Panc1 (cell line): ENCODE results near the gene IFNA10. TPM values are rescaled to one million over a fixed set of nuclear protein-coding genes. Genes with fewer than 3 reads are reported as not detected.
"Not testable (repeated sequence)": the region's sequence is repeated elsewhere in the genome, so short reads cannot be mapped to it uniquely, and the experiment has no call there.

Experiments
- ATAC-seq: fragments of 200-7000 bp; cut with Tn5 transposase; 2 replicates; pipeline ENCODE4 v1.9.1; 2020; ENCODE audit warnings: mild to moderate bottlenecking, moderate library complexity
- BruUV-seq: library from RNA; stranded (reverse); fragments of 400-500 nt; replicated peaks from 2 replicates; lab custom pipeline; 2021; lab: Mats Ljungman, UMichigan
- CTCF ChIA-PET: fragments of 300-600 bp; sonication (Branson Sonifier 250); formaldehyde crosslinking; loops from one replicate; lab custom pipeline; 2022; ENCODE audit warnings: antibody characterized with exemption; lab: Charles Lee
- POLR2A ChIA-PET: fragments of 300-600 bp; sonication (Branson Sonifier 250); formaldehyde crosslinking; loops from one replicate; lab custom pipeline; 2022; ENCODE audit warnings: antibody characterized with exemption; lab: Charles Lee
- DNase-seq: peaks from one replicate; pipeline ENCODE4 v3.0.0-alpha.2; 2010; ENCODE audit warnings: low read depth, low spot score
- H3K27ac ChIP-seq: 2 replicates; pipeline ENCODE4 v1.5.1; 2011; ENCODE audit warnings: mild to moderate bottlenecking, low read length, inconsistent platforms
- H3K27me3 ChIP-seq: fragments of 200-500 bp; sonication (Bioruptor generic); 2 replicates; pipeline ENCODE4 v1.6.0; 2014; ENCODE audit warnings: low read length, inconsistent platforms; ENCODE audit not compliant: control insufficient read depth, insufficient read depth
- H3K36me3 ChIP-seq: fragments of 200-500 bp; sonication (Bioruptor generic); 2 replicates; pipeline ENCODE4 v1.5.1; 2014; ENCODE audit warnings: inconsistent platforms, mild to moderate bottlenecking, low read length, moderate library complexity; ENCODE audit not compliant: control insufficient read depth, insufficient read depth
- H3K4me1 ChIP-seq: 2 replicates; pipeline ENCODE4 v1.5.1; 2011; ENCODE audit warnings: inconsistent platforms, mild to moderate bottlenecking, low read length, moderate library complexity; ENCODE audit not compliant: control insufficient read depth, insufficient read depth
- H3K4me3 ChIP-seq, 2 experiments: 2 replicates each; pipeline ENCODE4 v1.5.1; 2011 to 2012; ENCODE audit warnings: low read depth in 2 of 2, low read length in 2 of 2, mild to moderate bottlenecking in 2 of 2, inconsistent platforms in 1 of 2, moderate library complexity in 1 of 2
- H3K9me3 ChIP-seq: fragments of 200-500 bp; sonication (Bioruptor generic); 2 replicates; pipeline ENCODE4 v1.5.1; 2014; ENCODE audit warnings: low read depth, mild to moderate bottlenecking, inconsistent platforms, low read length, moderate library complexity; ENCODE audit not compliant: control insufficient read depth, insufficient read depth
- POLR2AphosphoS5 ChIP-seq: IDR thresholded peaks from 2 replicates; pipeline ENCODE4 v1.6.1; 2012; ENCODE audit warnings: mild to moderate bottlenecking, low read depth, low read length, moderate library complexity
- SIN3A ChIP-seq: IDR thresholded peaks from 2 replicates; pipeline ENCODE4 v1.6.1; 2012; ENCODE audit warnings: low read depth, mild to moderate bottlenecking, low read length, moderate library complexity, borderline replicate concordance; ENCODE audit not compliant: insufficient read depth
- TCF7L2 ChIP-seq: IDR thresholded peaks from 2 replicates; pipeline ENCODE4 v1.6.1; 2011; ENCODE audit warnings: mild to moderate bottlenecking, low read depth, low read length, inconsistent platforms
- in situ Hi-C: cut with HindIII; loops from 2 replicates; pipeline ENCODE4 v1.10.0; 2016; ENCODE audit warnings: low sequenced_read_pairs, low pct_unique_long_range_greater_than_20kb
- intact Hi-C: fragments of 100-400 bp; cut with micrococcal nuclease; formaldehyde crosslinking; loops from one replicate; pipeline ENCODE4 v1.10.0; 2022; ENCODE audit not compliant: unreplicated experiment
- total RNA-seq: library from RNA; stranded (reverse); gene quantifications from one replicate; pipeline ENCODE4 v1.2.1, GENCODE V29; 2021; ENCODE audit not compliant: unreplicated experiment
- TF ChIP-seq, protein P1 (sequence below): fragments of 450-650 bp; IDR thresholded peaks from 2 replicates; pipeline ENCODE4 v1.5.1; 2017; ENCODE audit warnings: mild to moderate bottlenecking
- TF ChIP-seq, protein P2 (sequence below), 2 experiments: IDR thresholded peaks; 2 replicates each; pipeline ENCODE4 v1.6.1; 2011 to 2012; ENCODE audit warnings: low read depth in 2 of 2, control low read depth in 1 of 2, low read length in 1 of 2, mild to moderate bottlenecking in 1 of 2, moderate library complexity in 1 of 2; ENCODE audit not compliant: insufficient read depth in 1 of 2

The IFNA10 gene
- total RNA-seq, 1 experiment from 2014 or later = not detected

DNA sequence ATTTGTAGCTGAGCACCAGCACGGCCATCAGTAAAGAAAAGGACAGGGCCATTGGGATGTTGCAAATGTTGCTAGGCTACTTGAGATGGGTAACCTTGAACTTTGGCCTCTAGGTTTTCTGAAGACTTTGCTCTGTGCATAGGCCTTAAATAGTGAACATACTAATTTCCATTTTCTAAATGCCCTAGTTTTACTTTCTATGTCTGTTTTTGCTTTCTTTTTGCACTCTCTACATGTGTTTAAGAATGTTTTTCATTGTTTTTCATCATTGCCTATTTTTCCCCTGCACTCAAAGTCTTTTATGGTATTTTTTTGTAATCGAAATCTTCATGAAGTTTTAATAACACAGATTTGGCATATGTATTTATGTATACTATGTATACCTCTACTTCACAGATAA is 21.2 kb upstream of the IFNA10 start, which contains the start of gene IFNA17:
Gene IFNA17 (minus strand): TSS at position 101 of the 400 bp plus-strand sequence. CDS start 49 bp downstream, at position 52.
- no TSS peak for BruUV-seq
- Histone ChIP-seq H3K27ac (no peak within 1 kb of the TSS), H3K4me3 (no peak within 1 kb of the TSS), H3K4me1 (no peaks in the 10 kb centered on the region), H3K9me3 (no peaks in the 10 kb centered on the region), H3K27me3 (no peaks in the 10 kb centered on the region), H3K36me3 (no peaks in the 10 kb centered on the region)
- POLR2A ChIA-PET = no interaction called here
- TF ChIP-seq POLR2AphosphoS5 (no peak), SIN3A (no peak), TCF7L2 (no peak)
- TF ChIP-seq, protein P1, sequence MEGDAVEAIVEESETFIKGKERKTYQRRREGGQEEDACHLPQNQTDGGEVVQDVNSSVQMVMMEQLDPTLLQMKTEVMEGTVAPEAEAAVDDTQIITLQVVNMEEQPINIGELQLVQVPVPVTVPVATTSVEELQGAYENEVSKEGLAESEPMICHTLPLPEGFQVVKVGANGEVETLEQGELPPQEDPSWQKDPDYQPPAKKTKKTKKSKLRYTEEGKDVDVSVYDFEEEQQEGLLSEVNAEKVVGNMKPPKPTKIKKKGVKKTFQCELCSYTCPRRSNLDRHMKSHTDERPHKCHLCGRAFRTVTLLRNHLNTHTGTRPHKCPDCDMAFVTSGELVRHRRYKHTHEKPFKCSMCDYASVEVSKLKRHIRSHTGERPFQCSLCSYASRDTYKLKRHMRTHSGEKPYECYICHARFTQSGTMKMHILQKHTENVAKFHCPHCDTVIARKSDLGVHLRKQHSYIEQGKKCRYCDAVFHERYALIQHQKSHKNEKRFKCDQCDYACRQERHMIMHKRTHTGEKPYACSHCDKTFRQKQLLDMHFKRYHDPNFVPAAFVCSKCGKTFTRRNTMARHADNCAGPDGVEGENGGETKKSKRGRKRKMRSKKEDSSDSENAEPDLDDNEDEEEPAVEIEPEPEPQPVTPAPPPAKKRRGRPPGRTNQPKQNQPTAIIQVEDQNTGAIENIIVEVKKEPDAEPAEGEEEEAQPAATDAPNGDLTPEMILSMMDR = no peak
- TF ChIP-seq, protein P2, sequence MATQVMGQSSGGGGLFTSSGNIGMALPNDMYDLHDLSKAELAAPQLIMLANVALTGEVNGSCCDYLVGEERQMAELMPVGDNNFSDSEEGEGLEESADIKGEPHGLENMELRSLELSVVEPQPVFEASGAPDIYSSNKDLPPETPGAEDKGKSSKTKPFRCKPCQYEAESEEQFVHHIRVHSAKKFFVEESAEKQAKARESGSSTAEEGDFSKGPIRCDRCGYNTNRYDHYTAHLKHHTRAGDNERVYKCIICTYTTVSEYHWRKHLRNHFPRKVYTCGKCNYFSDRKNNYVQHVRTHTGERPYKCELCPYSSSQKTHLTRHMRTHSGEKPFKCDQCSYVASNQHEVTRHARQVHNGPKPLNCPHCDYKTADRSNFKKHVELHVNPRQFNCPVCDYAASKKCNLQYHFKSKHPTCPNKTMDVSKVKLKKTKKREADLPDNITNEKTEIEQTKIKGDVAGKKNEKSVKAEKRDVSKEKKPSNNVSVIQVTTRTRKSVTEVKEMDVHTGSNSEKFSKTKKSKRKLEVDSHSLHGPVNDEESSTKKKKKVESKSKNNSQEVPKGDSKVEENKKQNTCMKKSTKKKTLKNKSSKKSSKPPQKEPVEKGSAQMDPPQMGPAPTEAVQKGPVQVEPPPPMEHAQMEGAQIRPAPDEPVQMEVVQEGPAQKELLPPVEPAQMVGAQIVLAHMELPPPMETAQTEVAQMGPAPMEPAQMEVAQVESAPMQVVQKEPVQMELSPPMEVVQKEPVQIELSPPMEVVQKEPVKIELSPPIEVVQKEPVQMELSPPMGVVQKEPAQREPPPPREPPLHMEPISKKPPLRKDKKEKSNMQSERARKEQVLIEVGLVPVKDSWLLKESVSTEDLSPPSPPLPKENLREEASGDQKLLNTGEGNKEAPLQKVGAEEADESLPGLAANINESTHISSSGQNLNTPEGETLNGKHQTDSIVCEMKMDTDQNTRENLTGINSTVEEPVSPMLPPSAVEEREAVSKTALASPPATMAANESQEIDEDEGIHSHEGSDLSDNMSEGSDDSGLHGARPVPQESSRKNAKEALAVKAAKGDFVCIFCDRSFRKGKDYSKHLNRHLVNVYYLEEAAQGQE (IDR thresholded peaks at IDR 0.05; ENCODE audit: insufficient read depth in 1 of 2, low read depth in 2 of 2, low read length in 1 of 2) = no peak
- ATAC-seq (no peak), DNase-seq (no peak)
- in situ Hi-C loops = no loop called here
- CTCF ChIA-PET = no interaction called here
- intact Hi-C loops = no loop called here

DNA sequence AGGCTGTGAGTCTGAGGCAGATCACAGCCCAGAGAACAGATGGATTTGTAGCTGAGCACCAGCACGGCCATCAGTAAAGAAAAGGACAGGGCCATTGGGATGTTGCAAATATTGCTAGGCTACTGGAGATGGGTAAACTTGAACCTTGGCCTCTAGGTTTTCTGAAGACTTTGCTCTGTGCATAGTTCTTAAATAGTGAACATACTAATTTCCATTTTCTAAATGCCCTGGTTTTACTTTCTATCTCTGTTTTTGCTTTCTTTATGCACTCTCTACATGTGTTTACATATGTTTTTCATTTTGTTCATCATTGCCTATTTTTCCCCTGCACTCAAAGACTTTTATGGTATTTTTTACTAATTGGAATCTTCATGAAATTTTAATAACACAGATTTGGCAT is 10.3 kb upstream of the IFNA10 start, which contains the start of gene IFNA16:
Gene IFNA16 (minus strand): TSS at position 101 of the 400 bp plus-strand sequence. CDS start 6 bp downstream, at position 95.
- DNase-seq, ATAC-seq, intact Hi-C loops, POLR2A ChIA-PET, H3K27me3 ChIP-seq, H3K4me1 ChIP-seq, CTCF ChIA-PET, H3K4me3 ChIP-seq, in situ Hi-C loops, H3K36me3 ChIP-seq, BruUV-seq, H3K27ac ChIP-seq, H3K9me3 ChIP-seq: not testable (repeated sequence)

DNA sequence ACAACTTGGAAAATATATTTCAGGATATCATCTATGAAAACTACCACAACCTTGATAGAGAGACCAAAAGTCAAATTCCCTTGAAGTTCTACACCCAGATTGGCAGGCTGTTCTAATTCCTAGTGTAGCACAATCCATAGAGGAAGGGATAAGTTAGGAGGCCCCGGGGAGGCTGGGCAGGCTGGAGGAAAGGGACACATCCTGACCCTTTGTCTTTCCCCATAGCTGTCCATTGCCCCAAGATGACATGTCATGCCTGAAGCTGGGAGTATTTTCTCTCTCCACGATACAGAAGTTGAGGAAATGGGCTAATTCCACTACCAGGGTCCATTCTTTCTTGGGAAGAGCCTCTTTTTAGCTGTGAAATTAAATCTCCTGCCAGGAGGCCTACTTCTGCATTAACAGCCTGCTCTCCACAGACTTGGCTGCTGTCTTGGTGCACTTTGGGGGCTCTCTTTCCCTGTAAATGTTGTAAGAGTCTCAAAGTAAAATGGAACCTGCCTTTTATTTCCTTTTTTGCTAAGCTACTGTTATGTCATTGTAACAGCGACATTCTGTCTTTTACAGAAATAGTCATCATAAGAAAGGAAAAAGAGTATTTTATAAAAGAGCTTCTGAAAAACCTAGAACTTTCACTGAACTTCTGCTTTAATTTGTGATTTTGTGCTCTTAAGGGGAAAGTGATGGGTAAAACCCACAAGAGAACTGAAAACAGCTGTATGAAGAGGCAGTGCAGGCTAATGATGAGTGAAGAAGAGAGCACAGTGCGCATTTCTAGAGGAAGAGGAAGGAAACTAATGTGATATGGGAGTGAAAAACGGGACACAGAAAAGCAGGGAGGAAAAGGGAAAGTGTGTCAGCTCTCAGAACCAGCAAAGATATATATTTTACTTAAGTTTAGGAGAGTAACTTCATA is 6.7 kb upstream of the IFNA10 start:
- ATAC-seq, POLR2A ChIA-PET, BruUV-seq, H3K36me3 ChIP-seq, CTCF ChIA-PET, H3K27me3 ChIP-seq, H3K27ac ChIP-seq, in situ Hi-C loops, H3K4me1 ChIP-seq, H3K9me3 ChIP-seq, H3K4me3 ChIP-seq, intact Hi-C loops: not testable (repeated sequence)
- peak; percentile 1 for DNase-seq
- TF ChIP-seq, protein P1 = peak; percentile 12; the same call in 1 of the 2 replicates

DNA sequence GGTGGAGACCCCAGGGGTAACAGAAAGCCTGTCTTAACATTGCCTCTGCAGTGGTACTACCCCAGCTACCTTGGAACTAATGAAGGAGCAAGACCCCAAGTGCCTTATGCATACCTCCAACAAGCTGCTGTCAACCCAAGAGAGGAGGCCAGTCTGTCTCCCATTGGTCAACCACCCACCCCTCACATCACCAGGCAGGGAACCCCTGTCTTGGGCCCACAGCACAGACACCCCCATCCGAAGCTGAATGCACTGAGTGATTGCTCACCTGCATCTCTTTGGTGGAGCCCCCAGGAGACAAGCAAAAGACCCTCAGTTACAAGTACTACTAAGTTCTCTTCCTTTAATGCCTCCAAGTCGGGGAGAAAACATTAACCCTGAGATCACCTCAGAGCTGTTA is 5.2 kb upstream of the IFNA10 start:
- H3K36me3 ChIP-seq, H3K4me3 ChIP-seq, DNase-seq, BruUV-seq, in situ Hi-C loops, H3K4me1 ChIP-seq, ATAC-seq, POLR2A ChIA-PET, H3K27me3 ChIP-seq, H3K9me3 ChIP-seq, H3K27ac ChIP-seq, CTCF ChIA-PET, intact Hi-C loops: not testable (repeated sequence)
